T-helper 1 cell (primary cell): ENCODE results near the gene RALGAPA2.

Experiments
- DNase-seq, 5 donors: peaks; one replicate each; pipeline ENCODE4 v3.0.0-alpha.2; 2012 to 2020

The RALGAPA2 gene

DNA sequence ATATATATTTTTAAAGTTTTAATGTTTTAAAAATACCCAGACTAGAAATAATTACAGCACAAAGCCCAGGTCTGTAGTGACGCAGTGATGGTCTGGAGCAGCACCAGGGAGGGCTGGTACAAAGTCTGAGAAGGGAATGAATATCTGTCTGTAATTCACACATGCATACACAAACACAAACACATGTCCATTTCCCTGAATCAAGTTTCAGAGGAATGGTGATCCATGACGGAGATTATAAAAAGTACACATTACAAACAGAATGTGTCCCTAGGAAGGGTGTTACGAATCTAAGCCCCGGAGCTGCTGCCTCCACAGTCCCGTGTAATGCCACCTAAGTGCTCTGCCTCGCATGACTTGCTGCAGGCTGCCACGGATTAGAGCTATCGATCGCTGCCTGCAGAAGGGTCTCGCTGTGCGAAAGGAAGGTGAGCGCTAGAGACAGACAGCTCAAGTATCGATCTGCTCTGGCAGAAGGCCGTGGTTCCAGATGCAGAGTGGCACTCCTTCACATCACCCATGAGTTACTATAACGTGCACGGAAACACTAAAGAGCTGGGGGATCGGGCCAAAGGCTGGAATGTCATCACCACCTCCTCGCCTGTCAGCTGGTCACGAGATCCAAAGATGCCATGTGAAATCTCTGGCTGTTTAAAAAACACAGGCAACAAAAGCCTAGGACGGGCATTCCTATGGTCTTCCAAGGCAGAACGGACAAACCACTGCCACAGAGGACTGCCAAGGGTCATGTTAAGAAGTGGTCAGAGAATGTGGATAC lies 257.4 kb downstream of the RALGAPA2 start:
- DNase-seq: no peak

DNA sequence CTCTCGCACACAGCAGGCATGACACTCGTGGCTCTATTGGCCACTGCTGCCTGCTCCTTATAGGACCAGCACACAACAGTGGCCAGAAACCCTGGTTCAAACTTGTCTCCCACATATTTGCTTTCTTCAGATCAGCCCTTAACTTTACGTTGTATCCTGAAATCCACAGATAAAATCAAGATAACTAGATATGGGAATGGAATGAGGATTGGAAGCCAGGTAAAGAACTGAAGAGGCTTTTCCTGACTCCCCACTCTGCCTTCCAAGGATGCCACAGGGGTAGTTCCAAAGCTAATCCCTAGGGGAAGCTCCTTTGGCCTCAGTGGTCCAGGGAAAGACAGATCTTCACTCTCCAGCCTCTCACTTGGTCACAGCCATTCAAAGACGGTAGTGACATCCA lies 258.1 kb downstream of the RALGAPA2 start:
- no peak for DNase-seq

DNA sequence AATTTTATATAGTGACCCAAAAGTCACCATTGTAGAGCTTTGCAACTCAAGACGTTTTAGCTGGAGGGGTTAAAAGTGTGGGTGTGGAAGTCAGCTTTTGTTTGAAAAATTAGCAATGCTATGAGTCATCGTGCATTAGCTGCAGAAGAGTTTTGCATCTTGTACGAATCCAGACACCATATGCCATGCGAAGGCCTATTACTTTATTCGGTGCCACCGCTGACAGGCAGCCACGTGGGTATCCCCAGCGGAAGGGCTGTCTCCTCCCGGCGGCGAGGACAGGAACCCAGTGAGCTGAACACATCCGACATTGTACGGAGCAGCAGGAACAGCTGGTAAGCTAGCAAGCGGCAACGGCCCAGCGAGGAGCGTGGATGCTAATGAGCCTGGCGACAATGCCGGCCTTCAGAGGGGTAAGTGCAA lies 260.2 kb downstream of the RALGAPA2 start:
- DNase-seq: peak; percentile 19 to 80 (median 27)

DNA sequence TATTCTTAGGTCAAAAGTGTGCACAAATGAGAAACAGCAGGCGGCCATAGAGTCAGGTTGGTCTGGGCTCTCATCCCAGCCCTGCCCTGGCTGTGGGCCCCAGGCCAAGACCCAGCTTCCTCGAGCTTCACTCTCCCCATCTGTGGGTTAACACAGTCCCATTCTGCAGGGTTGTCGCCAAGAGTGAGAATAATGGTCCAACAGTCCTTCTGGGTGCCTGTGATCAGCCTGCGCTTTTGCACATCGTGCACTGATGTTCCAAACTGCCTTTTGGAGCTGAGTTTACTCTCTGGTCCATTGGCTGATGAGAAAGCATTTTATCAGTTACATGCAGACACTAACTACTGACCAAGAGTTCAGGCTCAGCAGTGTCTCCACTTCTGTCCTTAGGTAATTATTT lies 261.9 kb downstream of the RALGAPA2 start:
- DNase-seq: no peak

DNA sequence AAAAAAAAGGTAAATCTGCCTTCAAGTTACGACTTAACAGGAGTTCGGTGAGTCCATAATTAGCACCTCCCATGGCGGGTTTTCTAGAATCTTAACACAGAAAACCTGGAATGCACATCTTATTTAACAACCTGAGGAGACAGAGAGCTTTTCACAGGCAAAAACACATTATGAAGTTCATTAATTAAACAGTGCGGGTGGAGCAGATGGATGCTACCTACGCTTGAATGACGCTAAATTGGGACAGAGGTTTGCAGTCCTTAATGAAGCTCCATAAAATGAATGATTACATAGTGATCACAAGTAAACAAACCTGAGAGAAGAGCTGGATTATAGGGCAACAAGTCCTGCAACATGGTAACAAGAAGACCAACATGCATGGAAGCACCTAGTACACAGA lies 263.6 kb downstream of the RALGAPA2 start:
- no peak for DNase-seq

DNA sequence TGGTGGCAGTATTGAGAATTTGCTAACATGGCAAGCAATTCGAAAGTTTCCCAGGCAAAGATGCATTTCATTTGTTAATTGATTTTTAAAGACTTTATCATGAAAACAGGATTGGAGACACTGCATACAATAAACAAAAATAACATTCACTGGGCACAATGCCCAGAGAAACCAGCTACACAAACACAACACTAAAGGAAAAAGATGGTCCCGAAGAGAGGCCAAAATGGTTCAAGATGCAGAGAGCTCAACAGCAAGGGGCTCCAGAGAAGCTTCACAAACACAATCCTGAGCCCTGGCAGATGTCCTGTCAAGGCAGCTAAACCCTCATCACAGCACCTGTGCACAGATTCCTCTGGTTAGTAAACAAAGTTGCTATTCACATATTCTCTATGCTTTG lies 265.2 kb downstream of the RALGAPA2 start:
- no peak for DNase-seq

DNA sequence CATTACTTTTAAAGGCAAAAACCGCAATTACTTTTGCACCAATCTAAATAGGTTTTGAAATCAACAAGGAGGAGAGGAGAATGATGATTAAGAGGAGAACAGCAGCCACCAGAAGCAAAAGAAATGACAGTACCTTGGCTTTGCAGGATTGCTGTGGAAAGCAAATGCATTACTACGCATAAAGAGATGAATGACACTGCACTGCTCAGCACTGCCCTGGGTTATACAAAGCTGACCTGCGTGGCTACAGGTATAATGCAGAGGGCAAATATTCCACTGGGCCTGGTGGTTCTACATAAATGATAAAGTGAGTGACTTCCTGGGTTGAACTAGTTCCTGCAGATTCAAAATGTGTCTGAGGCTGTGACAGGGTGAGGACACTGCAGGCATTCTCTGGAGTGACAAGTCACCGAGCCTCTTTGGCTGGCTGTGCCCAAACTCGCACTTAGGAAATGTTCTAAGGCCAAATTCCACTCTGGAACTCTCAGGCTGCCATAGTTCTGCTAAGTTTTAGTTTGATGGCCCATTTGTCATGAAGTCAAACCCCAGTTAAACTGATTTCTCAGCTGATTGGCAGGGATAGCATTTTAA lies 265.9 kb downstream of the RALGAPA2 start:
- no peak for DNase-seq

DNA sequence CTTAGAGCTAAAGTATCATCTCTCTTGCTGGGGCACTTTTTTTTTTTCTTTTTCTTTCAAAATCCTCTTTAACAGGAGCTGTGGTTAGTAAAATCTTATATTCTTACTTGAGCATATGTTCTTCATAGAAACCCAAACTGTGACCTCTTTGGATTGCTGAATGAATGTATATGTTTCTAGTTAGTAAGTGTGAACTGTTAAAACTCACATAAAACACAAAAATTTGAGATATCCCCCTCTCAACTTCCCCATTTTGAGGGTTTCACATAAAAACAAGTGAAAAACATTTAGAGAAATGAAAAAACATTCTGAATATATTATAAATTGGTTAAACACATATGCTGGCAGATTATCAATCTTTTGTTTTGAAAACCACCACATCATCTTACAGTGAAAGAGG lies 266.4 kb downstream of the RALGAPA2 start:
- no peak for DNase-seq

DNA sequence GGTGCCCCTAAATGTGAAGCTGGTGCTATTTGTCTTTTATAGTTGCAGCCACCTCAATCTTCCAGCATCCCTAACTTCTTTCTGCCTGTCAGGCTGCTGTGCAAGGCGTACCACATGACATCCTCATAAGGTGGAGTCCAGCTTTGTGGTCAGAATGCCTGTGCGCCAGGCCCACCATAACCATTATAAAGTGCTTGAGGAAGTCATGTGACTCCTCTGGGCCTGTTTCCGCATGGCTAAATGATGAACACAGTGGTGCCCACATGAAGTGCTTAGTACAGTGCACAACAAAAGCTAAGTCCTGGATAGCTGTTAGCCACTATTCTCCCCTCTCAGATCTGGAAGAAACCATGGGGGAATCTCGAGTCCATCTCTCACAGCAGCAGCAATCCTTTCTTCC lies 268.9 kb downstream of the RALGAPA2 start:
- no peak for DNase-seq

DNA sequence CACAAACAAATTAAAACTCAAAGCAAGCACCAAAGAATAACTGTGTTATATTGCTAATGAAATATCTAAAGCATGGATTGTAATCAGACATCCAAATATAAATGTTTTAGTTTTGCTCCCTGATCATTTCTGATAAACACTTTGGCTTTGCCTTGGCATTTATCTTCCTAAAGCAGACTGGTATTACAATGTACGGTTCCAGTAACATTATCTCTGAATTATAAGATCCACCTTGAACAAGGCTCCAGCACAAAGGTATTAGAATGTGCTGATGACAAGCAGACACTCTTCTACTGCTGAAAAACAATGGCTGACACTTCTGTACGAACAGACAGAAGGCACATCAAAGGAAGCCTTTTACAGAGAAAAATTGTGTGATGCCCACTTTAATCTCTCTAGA lies 270.0 kb downstream of the RALGAPA2 start:
- DNase-seq: no peak

DNA sequence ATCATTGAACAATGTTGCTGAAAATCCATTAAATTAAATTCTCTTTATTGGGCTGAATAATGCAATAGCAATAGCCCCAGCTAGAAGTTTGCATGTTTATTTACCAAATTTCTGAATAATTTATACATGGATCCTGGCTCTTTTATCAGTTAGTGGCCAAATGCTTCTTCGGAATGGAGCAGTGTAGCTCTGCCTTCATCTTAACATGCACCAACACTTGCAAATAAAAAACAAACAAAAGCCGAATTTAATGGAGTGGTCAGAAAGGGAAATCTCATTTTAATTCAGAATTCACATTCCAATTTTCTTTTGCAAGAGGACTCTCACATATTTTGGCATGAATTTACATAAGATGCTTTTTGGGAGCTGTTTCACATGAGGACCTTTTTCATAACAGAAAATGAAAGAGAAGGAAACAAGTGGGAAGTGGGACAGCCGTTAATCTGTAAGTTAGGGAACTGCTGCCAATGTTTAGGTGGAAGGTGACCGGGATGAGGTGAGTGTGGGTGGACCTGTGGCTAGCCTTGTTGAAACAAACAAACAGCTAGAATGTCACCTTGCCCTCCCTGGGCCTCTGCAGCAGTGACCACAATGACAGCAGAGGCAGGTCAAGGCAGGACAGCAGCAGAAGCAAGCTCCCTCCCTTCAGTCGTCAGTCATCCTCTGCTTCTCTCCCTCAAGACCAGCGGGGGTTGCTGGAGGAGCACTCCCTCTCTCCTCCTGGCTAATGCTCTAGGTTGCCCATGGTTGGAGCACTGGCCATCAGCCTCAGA lies 271.4 kb downstream of the RALGAPA2 start:
- no peak for DNase-seq

DNA sequence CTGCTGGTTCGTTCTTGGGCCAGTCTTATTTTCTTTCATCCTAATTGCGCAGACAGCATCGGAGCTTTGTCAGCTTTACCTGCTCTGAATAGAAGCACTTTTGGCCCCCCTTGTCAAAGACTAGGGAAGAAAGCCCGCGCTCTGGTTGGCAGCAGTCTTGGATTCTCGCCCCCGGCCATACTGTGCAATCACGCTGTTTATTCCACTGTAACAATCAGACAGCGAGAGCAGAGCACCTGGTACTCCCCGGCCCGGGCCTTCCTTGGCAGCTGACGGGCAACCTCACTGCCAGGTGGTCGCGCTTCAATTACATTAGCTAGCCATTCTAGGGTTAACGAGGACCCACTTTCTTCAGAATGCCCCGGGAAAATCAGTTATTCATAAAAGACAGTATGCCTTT lies 272.0 kb downstream of the RALGAPA2 start:
- DNase-seq: no peak

DNA sequence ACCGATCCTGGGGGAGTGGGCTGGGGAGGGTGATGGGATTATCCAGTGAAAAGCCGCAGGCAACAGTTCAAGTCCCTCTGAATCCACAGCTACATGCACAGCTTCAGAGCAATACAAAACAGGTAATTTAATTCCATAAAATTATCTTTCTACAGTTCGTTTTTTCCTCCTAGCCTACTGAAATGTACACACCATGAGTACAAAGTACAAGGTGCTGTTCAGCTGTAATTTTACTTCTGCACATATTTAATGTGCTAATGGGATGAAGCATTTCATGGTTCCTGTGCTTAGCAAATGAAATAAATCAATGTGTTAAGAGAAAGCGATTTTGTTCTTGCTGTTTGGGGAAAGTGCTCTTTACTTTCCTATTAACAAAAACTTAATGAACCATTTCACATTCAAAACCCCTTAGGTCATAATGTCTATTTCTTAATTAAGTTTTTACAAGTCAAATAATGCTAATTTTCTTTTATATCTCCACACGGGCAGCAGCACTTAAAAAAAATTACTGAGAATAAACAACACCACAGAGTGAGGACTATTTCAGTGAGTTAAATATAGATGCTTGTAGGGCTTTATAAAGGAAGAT lies 272.7 kb downstream of the RALGAPA2 start:
- no peak for DNase-seq

DNA sequence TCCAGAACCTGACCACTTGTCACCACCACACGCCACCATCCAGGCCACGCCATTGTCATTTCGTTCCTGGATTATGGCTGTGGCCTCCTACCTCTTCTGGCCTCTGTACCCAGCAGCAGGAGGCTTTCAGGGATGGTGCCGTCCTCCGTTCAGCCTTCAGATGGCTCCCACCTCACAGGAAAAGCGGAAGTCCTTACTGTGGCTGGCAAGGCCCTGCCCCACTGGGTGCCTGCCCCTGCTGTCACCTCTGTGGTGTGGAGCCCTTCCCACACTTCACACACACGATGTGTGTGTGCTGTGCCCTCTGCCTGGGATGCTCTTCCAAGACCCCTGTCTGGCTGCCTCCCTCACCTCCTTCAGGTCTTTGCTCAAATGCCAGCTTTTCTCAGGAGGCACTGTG lies 275.1 kb downstream of the RALGAPA2 start:
- no peak for DNase-seq

DNA sequence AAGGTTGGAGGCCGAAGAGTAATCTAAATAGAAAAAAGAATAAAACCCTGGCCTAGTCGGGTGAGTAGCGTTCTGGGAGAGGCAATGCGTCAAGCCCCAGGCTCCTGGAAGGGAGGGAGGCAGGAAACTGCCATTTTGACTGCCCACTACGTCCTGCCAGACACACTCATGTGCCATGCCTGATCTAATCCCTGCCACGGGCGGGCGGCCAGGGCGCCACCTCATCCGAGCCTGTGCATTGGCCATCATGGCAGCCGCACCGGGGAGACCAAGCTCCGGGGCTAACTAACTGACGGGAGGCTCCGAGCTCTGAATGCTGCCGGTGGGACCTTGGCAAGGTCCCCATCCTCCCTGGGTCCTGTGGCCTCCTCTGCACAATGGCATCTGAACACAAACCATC lies 275.8 kb downstream of the RALGAPA2 start:
- no peak for DNase-seq

DNA sequence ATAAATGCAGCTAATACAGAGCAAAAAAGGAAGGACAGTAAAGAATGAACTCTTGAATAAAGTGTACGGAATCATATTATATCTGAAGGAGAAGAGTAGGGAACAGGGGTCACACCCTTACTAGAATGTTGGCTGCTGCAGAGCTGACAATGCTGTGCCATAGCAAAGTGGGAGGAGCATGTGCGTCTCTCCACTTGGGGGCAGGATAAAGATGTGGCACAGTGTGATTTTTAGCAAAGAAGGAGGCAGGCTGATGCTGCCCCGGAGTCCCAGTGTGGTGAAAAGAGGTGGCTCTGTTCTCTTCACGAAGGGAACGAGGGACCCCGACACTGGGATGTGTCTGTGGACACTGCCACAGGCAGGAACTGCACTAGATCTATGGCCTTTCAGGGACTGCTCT lies 277.0 kb downstream of the RALGAPA2 start:
- no peak for DNase-seq

DNA sequence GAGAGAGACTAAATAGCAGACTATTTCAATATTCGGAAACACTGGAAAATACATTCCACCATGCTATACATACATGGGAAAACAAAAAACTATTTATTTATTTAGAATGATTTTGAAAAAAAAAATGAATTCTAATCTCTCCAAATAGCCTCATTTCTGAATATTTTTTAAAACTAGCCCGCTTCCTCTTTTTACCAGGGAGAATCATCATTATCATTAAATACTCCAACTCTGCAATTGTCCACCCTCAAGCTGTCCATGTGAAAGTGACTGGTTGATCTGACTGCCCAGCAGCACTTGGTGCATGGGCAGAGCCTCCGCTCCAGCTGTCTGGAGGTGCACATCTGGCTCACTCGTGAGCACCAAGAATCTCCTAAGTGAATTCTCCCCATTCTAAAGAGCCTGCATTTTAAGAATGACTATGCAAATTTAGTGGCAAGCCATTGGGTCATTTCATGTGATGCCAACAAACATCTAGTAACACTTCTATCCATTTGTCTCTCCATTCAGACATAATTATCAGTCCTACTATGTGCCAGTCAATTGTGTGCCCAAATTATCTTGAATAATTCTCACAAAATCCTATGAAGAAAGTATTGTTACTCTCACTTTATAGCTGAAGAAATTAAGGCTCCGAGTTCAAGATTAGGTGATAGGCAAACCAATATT lies 279.7 kb downstream of the RALGAPA2 start:
- no peak for DNase-seq

DNA sequence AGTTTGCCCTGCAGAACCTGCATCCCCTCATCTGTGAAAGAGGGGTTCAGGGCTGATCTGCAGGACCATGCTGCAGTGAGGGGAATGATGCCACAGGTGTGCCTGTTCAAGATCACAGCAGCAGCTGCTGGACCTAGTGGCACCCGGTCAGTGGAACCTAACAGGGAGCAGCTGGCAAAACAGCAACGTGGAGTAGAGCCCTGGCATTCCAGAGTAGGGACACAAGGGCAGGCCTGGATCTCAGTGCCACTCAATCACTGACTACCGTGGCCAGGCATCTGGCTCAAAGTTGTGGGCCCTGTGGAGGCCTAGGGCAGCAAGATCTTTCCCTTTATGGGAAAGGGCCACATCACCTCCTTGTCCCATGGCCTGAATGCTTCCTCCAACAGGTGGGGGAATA lies 282.4 kb downstream of the RALGAPA2 start:
- DNase-seq: no peak

DNA sequence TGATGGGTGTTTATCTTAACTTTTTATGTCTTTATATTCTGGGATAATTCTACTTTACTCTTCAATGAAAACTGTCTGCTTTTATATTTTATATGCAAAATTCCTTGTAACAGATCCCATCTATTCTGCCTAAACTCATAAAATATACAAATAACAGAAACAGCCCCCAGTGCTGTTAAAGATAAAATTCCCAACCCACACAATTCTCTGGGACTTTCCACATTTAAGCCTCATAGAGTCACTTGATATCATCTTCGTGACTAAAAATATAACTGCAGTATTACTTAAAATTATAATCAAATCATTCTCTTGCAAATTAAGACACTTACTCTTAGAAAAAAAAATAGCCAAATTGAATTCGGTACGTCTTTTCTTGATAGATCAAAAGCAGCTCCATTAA lies 284.4 kb downstream of the RALGAPA2 start:
- DNase-seq: no peak

DNA sequence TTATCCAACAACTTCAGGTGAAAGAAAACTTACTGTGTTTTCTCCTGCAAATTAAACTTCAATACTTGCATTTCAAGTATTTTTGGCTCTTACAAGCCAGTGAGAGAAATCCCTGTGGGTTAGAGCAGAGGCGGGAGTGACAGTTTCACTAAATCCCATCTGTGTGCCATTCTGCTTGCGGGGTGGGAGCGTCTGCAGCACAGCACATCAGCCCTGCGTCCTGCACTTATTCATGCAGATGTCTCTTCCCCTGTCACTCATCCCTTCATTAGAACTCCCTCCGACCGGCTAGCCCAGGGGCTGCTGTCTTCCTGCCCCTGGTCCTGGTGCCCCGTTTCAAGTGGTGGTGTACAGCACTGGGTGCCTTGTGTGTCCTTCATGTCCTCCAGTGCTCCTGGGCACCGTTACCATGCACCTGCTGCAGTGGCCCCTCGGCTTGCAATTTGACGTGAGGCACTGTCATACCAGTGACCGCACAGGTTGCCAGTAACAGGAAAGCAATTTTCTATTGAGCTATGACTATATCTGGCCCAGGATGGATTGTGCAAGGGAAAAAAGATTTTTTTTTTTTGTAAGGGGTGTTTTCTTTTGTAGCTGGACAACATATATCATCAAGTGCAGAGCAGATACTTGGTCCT lies 285.1 kb downstream of the RALGAPA2 start:
- no peak for DNase-seq

DNA sequence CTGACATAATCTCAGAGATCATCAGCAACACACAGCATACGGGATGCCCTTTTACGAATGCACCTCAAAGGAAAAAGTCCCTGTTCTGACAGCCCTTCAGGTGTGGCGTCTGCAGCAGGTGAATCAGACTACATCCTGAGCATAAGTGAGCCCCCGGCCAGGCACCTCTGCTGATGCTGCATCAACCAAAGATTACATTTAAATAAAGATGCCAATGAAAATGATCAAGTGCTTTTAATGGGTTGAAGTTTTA lies 285.9 kb downstream of the RALGAPA2 start:
- DNase-seq: no peak

DNA sequence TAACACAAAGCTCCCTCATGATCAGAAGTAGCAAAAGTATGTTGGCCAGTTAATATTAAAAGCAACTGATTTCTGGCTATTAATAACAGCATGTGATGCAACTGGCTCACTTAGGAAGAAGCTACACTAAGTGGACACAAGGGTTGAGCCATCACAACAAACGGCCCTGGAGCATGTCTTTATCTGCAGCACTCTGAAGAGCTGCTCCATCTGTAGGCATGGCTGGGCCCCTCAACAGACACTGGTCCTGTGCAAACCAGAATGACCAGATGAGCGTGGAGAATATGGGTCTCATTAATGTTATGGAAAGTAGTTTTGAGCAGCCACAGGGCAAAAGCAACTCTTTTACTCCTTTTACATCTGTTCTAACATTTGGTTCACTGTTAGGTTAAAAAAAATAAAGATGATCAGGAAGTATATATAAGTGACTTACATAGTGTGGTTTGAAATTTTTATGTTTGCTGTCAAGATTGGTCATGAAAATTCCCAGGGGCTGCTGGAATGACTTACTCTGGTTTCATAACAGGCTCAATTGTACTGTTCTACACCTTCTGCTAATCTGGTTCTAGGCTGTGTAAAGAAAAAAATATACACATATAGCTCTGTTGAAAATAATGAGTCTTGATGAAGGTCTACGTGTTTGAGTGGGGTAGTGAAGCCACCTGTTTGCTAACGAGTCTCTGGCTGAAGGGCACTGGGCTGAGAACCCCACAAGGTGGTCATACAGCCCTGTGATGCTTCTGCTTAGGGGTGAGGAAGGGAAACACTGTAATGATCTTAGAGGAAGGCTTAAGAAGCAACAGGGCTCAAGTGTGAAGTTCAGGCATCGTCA lies 286.4 kb downstream of the RALGAPA2 start:
- no peak for DNase-seq
